CD4-positive, alpha-beta T cell treated with Interleukin-4 for 1 hour (primary cell): ENCODE measurements around the gene YIPF6.
"Not testable (repeated sequence)": the region's sequence is repeated elsewhere in the genome, so short reads cannot be mapped to it uniquely, and the experiment has no call there.

ENCODE experiments used
- DNase-seq, 2 donors: peaks; one replicate each; pipeline ENCODE4 v3.0.0-alpha.2; 2020 to 2022

The YIPF6 gene, protein sequence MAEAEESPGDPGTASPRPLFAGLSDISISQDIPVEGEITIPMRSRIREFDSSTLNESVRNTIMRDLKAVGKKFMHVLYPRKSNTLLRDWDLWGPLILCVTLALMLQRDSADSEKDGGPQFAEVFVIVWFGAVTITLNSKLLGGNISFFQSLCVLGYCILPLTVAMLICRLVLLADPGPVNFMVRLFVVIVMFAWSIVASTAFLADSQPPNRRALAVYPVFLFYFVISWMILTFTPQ

DNA sequence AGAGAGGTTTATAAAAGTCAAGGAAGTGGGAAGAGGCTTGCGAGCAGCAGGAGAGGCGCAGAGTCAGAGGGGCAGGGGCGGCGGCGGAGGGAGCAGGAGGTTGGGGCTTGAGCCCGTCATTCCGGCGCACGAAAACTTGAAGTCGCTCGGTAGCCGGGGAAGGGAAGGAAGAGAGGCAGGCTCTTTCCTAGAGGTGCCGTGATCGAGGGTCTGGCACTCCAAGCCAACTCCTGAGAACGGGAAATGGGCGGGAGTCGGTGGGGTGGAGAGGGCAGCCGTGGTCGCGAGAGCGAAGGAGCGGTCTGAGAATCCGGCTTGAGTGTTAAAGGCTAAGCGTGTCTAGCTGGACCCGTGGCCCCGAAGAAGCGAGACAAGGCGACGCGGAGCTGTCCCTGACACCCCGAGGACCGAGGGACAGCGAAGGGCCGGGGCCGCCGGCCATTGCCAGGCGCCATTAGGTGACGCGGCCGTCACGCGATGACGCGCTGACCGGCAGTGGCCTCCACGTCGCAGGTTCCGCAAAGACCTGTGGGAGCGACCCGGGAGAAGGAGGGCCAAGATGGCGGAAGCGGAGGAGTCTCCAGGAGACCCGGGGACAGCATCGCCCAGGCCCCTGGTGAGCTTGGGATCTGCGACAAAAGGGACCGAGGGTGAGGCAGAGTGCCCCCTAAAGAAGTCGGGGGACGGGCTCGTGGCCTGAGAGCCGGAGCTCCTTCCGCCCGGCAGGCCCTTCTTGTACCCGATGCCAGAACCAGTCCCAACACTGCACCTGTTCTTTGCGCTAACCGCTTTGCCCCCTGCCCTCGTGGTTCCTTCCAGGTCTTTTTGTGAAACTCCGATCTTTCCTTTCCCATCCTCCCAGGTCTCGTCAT lies at the start of gene YIPF6:
YIPF6 (plus strand) TSS at position 544 of the 872 bp plus-strand sequence; CDS start at position 560, 16 bp downstream.
- peak; percentile 72 to 74 for DNase-seq

DNA sequence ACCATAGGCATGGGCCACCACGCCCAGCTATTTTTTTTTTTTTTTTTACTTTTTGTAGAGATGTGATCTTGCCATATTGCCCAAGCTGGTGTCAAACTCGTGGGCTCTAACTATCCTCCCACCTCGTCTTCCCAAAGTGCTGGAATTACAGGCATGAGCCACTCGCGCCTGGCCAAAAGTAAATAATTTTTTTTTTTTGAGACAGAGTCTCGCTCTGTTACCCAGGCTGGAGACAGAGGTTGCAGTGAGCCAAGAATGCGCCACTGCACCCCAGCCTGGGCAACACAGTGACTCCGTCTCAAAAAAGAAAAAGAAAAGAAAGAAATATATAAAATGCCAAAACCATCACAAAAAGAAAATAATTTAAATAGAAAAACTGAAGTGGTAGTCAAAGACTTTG lies 47.1 kb upstream of the YIPF6 start:
- no peak for DNase-seq

DNA sequence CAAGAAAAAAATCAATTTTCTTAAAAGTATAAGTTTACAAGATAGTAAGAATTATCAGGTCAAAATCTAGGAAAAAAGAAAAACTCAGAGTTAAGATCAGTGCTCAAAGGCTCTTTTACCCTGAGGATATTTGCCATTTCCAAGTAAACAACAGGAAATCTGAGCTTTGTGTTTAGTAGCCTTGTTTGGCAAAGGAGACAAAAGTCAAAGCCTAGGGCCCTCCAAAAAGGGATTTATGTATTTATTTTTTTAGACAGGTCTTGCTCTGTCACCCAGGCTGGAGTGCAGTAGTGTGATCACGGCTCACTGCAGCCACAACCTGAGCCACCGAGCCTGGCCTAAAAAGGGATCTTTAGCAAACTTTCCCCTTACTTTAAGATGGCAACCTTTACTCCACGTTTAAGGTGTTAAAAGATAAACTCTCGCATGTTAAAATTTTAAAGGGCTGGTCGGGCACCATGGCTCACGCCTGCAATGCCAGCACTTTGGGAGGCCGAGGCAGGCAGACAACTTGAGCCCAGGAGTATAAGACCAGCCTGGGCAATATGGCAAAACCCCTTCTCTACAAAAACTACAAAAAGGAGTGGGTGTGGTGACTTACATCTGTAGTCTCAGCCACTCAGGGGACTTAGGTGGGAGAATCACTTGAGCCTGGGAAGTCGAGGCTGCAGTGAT lies 44.2 kb upstream of the YIPF6 start:
- DNase-seq, result no peak

DNA sequence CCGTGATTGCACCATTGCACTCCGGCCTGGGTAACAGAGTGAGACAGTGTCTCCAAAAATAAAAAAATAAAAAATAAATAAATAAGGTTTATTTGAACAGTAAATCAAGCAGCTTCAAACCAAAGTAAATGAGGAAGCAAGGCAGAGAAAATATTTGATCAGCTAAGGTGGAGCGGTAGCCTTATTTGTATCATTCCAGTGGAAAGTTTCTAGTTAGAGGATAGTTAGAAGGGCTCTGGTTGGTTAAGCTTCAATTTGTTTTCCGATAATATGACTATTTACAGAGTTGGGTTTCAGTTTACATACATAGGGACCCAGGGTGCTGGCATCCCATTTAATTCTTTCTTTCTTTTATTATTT lies 43.7 kb upstream of the YIPF6 start:
- DNase-seq, result no peak

DNA sequence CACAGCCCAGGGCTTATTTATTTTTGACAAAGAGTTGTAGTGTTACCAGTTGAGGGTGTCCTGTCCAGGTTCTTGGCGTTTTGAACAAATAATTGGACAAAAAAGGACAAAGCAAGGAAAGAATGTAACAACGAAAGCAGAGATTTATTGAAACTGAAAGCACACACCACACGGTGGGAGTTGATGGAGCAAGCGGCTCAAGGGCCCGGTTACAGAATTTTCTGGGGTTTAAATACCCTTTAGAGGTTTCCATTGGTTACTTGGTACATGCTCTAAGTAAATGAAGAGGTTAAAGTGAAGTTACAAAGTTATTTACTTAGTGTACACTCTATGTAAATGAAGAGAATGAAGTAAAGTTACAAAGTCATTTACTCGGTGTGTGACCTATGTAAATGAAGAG lies 37.8 kb upstream of the YIPF6 start:
- no peak for DNase-seq

DNA sequence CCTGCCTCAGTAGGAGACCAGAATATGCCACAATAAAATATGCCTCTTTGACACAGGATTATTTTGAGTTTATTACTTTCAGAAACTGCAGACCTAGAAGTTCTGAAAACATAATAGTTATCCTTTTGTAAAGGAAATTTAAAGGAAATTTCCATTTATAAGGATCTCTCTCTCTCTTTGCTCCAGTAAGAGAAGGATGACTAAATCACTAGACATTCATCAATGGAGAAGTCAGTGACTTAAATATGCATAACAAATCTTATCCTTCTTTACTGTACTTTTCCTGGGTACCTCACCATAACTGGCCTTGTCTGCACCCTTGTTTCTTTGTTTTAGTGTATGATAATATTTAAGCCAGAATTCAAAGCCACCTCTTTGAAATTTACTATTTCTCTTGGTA lies 37.3 kb upstream of the YIPF6 start:
- no peak for DNase-seq

DNA sequence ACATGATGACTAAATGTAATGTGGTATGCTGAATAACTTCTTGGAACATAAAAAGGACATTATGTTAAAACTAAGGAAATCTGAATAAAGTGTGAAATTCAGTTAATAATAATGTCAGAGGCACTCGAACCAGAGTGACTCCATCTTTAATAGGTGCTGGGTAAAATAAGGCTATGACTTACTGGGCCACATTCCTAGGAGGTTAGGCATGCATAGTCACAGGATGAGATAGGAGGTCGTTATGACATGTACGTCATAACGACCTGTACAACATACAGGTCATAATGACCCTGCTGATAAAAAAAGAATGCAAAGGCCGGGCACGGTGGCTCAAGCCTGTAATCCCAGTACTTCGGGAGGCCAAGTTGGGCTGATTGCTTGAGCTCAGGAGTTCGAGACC lies 36.7 kb upstream of the YIPF6 start:
- DNase-seq, result no peak

DNA sequence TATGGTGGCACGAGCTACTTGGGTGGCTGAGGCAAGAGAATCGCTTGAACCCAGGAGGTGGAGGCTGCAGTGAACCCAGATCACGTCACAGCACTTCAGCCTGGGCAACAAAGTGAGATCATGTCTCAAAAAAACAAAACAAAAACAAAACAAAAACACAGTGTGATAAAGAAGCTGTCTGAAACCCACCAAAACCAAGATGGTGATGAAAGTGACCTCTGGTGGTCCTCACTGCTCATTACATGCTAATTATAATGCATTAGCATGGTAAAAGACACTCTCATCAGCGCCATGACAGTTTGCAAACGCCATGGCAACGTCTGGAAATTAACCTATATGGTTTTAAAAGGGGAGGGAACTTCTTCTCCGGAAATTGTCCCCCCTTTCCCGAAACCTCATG lies 36.2 kb upstream of the YIPF6 start:
- DNase-seq, result peak in 1 of 2 donors; percentile 36

DNA sequence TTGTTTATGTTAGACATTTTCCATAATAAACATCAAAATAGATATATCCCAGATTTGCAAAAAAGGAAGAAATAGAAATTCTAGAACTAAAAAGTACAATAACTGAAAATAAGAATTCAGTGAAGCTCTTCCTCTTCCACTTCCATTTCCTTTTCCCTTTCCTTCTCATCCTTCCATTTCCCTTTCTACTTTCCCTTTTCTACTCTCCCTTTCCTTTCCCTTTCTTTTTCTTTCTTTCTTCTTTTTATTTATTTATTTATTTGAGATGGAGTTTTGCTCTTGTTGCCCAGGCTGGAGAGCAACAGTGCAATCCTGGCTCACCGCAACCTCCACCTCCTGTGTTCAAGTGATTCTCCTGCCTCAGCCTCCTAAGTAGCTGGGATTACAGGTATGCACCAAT lies 35.0 kb upstream of the YIPF6 start:
- DNase-seq, result no peak

DNA sequence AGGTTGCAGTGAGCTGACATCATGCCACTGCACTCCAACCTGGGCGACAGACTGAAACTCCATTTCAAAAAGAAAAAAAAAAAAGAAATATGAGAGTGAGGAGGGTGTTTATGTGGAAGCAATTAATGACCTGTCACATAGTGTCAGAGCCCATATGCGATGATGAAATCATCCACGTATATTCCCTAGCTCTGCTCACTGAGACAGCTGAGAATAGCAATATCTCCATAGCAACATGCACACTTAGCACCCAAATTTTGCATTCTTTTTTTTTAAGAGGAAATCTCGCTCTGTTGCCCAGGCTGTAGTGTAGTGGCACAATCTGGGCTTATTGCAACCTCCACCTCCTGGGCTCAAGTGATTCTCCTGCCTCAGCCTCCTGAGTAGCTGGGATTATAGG lies 34.1 kb upstream of the YIPF6 start:
- DNase-seq, result no peak

DNA sequence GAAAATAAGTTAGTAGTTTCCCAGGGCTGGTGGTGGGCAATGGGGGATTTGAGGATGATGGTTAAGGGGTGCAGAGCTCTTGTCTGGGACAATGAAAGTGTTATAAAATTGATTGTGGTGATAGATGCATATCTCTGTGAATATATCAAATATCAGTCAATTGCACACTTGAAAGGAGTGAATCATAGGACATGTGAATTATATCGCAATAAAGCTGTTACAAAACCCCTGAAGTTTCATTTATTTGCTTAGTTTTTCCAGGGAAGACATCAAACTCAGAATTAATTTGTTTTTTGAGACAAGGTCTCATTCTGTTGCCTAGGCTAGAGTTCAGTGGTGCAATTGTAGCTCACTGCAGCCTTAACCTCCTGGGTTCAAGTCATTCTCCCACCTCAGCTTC lies 17.9 kb upstream of the YIPF6 start:
- no peak for DNase-seq

DNA sequence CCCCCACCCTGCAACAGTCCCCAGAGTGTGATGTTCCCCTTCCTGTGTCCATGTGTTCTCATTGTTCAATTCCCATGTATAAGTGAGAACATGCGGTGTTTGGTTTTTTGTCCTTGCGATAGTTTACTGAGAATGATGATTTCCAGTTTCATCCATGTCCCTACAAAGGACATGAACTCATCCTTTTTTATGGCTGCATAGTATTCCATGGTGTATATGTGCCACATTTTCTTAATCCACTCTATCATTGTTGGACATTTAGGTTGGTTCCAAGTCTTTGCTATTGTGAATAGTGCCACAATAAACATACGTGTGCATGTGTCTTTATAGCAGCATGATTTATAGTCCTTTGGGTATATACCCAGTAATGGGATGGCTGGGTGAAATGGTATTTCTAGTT lies 12.7 kb upstream of the YIPF6 start:
- not testable (repeated sequence) for DNase-seq

DNA sequence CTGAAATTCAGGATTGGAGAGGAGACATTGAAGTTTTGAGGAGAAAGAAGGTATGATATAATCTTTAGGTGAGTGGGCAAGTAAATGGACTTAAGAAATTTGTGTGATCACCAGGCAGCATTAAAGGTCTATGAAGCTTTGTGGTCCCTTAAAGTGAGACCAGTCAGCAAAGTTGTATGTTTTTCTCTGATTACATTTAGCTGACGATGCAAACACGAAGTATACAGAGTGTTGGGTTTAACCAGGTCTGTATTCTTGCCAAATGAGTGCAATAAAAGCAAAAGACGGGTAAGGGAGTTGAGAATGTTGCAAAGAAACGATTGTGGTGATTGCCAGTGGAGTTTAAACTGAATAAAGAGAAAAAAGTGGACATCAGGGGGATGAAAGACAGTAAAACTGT lies 11.6 kb upstream of the YIPF6 start:
- no peak for DNase-seq

DNA sequence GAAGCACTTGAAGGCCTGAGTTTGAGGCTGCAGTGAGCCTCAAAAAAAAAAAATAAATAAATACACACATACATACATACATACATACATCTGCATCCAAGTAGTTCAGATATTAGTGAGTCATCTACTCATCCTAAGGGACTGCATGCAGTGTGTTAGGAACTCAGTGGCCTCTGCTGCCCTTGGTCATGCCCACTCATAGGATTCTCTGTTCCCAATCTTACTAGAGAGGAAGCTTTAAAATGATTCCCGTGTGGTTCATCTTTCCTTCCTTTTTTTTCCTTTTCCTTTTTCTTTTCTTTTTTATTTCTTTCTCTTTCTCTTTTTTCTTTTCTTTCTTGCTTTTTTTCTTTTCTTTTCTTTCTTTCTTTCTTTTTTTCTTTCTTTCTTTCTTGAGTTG lies 10.9 kb upstream of the YIPF6 start:
- DNase-seq, result no peak

DNA sequence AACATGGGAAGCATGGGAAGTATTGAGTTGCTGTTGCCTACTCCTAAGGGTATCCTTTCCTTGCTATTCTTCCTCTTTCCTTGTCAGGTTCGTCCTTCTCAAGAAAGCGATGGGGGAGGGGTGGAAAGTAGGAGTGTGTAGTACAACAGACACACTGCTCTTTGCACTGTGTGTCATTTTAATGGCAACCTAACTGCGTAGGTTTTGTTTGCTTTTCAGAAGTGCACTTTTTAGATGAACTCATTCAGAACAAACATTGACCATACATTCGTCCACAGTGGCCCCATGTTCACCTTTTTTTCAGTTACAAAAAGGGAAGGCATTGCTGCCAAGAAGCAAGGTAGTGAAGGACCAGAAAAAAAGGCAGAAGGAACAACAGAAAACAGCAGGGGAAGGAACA lies 10.2 kb upstream of the YIPF6 start:
- DNase-seq, result no peak

DNA sequence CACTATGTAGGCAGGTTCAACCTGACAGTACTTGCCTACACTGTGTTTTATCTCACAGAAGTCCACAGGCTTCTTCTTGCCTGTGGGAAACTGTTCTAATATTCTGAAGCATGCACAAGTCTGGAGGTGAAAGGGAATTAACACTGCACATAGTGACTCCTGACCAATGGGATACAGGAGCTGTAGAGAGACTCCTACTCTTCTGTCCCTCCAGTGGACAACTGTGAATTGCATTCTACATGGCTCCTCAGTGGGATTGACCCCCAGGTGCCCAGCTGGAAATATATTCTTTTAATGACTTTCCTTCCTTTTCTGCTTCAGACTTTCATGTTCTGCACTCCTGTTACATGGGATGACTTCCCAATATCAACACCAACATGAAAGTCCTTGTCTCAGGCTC lies 8.2 kb upstream of the YIPF6 start:
- DNase-seq, result no peak

DNA sequence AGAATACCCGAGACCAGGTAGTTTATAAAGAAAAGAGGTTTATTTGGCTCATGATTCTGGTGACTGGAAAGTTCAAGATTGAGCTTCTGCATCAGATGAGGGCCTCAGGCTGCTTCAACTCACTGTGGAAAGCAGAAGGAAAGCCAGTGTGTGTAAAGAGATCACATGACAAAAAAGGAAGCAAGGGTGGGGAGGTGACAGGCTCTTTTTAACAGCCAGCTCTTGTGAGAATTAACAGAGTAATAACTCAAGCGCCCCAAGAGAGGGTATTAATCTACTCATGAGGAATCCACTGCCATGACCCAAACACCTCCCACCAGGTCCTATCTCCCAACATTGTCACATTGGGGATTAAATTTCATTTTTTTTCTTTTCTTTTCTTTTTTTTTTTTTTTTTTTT lies 6.3 kb upstream of the YIPF6 start:
- no peak for DNase-seq

DNA sequence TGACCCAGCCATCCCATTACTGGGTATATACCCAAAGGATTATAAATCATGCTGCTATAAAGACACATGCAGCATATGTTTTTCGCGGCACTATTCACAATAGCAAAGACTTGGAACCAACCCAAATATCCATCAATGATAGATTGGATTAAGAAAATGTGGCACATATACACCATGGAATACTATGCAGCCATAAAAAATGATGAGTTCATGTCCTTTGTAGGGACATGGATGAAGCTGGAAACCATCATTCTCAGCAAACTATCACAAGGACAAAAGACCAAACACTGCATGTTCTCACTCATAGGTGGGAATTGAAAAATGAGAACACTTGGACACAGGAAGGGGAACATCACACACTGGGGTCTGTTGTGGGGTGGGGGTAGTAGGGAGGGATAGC lies 5.1 kb upstream of the YIPF6 start:
- not testable (repeated sequence) for DNase-seq

DNA sequence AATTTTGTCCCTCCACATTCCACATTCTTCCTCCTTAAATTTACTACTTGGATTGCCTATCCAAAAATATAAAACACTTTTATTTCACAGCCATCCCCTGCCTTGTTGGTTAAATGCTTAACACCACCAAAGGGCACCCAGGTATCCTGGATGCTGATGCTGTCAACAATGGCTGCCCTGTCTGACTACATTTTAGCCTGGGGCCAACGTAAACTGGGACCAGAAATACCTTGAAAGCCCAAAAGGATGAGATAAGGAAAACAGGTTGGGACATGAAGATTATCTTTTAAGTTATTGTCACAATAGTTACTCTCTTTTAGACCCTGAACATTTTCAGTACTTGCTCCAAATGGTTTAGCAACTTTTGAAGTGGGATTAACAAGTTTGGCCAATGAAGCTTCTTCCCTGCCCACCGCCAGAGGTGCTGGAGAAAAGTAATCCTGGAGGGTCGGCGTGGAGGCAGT lies 775 bp upstream of the YIPF6 start:
- DNase-seq, result no peak

DNA sequence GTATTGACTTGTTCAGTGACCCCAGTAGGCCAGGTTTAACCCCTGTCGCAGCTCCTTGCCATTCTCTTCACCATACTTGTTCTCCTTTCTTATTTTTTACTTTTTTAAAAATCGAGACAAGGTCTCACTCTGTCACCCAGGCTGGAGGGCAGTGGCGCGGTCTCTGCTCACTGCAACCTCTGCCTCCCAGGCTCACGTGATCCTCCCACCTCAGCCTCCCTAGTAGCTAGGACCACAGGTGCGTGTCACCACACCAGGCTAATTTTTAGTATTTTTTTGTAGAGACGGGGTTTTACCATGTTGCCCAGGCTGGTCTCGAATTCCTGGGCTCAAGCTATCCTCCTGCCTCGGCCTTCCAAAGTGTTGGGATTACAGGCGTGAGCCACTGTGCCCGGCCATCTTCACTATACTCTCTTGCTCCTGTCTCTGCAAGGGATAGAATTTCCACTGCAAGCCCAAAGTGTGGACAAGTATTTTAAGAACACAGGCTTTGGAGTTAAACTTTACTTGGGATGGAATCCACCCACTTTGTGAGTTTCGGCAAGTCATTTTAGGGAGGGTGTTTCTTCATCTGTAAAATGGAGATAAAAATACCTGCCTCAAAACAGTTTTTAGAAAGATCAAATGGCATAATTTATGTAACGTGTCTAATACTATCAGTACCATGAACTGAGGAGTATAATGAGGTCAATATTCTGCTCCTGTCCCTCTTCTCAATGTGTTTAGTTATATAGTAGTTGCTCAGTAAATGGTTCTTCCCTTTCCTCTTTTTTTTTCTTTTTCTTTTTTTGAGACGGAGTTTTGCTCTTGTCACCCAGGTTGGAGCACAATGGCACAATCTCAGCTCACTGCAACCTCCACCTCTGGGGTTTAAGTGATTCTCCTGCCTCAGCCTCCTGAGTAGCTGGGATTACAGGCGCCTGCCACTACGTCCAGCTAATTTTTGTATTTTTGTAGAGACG lies 973 bp downstream of the YIPF6 start:
- DNase-seq, result no peak

DNA sequence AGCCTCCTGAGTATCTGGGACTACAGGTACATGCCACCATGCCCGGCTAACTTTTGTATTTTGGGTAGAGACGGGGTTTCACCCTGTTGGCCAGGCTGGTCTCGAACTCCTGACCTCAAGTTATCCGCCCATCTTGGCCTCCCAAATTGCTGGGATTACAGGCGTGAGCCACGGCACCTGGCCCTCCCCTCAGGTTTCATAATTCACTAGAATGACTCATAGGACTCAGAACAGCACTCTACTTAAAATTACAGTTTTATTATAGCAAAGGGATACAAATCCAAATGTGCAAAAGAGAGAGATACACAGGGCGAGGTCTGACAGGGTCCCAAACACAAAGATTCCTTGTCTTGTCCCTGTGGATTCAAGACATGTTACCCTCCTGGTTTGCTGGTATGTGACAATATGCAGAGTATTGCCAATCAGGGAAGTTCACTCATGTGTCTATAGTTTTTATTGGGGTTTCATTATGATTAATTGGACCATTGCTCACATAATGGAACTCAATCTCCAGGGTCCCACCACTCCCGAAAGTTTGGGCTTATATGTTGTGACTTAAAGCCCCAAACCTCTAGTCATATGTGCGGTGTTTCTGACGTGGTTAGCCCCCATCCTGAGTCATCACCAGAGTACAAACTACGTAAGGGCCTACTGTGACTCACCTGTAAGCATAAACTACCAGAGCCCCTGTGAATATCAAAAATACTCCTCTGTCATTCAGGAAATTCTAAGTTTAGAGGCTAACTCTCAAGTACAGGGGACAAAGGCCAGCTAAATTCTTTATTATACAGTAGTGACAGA lies 5.2 kb downstream of the YIPF6 start:
- DNase-seq, result peak in 1 of 2 donors; percentile 12

DNA sequence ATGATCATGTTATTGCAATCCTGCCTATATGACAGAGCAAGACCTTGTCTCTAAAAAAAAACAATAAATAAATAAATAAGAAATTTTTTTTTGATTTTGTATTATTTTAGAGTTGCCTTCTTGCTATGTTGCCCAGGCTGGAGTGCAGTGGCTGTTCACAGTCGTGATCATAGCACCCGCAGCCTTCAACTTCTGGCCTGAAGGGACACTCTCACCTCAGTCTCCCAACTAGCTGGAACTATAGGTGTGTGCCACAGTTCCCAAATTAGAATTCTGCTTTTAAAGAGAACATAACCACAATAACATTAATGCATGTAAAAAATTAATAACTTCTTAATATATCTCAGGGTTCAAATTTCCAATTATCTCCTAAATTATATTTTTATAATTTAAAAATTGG lies 7.8 kb downstream of the YIPF6 start:
- DNase-seq, result no peak
